Lower leg skin (tissue), 3 donors: ENCODE measurements around the gene NECTIN1.

Experiments used
- POLR2A ChIP-seq, 2 donors: fragments of 450-650 bp; IDR thresholded peaks; one replicate each; pipeline ENCODE4 v1.6.1; 2016 to 2017; ENCODE audit warnings: antibody characterized with exemption in 2 of 2, mild to moderate bottlenecking in 1 of 2, moderate library complexity in 1 of 2
- TF ChIP-seq, protein P1 (sequence below), 3 donors: fragments of 450-650 bp; IDR thresholded peaks; one replicate each; pipeline ENCODE4 v1.5.1; 2016; ENCODE audit warnings: antibody characterized with exemption in 3 of 3, mild to moderate bottlenecking in 3 of 3, moderate library complexity in 2 of 3

DNA sequence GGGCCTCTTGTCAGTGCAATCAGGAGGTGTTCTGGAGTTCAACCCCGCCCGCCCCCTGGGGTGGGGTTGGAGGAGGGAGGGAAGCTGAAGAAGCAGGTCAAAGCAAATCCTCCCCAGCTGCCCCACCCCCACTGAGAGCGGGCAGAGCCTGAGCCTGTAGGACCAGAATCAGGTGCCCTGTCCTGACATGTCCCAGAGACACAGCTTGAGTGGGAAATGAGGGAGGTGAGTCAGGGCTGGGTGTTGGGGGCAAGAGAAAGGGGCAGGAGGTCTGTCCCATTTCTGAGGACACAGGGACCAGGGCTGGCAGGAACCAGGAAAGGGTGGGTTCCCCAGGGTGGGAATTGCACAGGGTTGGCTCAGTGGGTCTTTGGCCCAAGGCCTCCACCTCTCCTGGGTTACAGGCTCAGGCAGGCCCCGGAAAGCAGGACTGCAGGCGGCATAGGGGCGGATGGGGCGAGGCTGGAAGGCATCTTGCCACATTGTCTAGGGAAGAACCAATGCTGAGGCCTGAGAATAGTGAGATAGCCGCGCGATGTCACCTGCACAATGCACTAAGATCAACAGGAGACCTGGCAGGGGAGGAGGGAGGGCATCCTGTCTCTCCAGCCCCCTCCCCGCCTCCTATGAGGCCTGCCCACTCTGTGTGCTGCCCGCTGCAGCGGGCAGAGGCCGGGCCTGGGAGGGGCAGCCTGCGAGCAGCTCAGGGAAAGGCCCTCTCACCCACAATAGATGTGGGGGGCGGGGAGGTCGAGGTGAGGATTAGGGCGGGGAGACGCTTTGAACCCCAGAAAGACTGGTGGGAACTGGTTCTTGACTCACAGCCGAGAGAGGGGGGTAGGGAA, 32.4 kb downstream of the NECTIN1 start:
- TF ChIP-seq, protein P1, sequence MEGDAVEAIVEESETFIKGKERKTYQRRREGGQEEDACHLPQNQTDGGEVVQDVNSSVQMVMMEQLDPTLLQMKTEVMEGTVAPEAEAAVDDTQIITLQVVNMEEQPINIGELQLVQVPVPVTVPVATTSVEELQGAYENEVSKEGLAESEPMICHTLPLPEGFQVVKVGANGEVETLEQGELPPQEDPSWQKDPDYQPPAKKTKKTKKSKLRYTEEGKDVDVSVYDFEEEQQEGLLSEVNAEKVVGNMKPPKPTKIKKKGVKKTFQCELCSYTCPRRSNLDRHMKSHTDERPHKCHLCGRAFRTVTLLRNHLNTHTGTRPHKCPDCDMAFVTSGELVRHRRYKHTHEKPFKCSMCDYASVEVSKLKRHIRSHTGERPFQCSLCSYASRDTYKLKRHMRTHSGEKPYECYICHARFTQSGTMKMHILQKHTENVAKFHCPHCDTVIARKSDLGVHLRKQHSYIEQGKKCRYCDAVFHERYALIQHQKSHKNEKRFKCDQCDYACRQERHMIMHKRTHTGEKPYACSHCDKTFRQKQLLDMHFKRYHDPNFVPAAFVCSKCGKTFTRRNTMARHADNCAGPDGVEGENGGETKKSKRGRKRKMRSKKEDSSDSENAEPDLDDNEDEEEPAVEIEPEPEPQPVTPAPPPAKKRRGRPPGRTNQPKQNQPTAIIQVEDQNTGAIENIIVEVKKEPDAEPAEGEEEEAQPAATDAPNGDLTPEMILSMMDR (IDR thresholded peaks at IDR 0.05), result no peak
- no peak for TF ChIP-seq POLR2A (IDR thresholded peaks at IDR 0.05)
